IMR-90 (cell line): ENCODE measurements around the gene PLD1. TPM values are rescaled to one million over a fixed set of nuclear protein-coding genes. Genes with fewer than 3 reads are reported as not detected.

Source experiments
- ATAC-seq: fragments of 200-7000 bp; cut with Tn5 transposase; 2 replicates; pipeline ENCODE4 v1.9.1; 2020; ENCODE audit warnings: low read depth, mild to moderate bottlenecking, moderate library complexity
- BruUV-seq: library from RNA; stranded (reverse); fragments of 400-500 nt; replicated peaks from 2 replicates; lab custom pipeline; 2021; lab: Mats Ljungman, UMichigan
- CTCF ChIA-PET: fragments of 300-600 bp; formaldehyde crosslinking; extraction: SDS; loops from one replicate; lab custom pipeline; 2021; ENCODE audit warnings: antibody characterized with exemption; lab: Yijun Ruan, JAX
- POLR2A ChIA-PET: fragments of 300-600 bp; sonication (Branson Sonifier 250); formaldehyde crosslinking; loops from one replicate; lab custom pipeline; 2022; ENCODE audit warnings: antibody characterized with exemption; ENCODE audit not compliant: unreplicated experiment; lab: Charles Lee
- DNase-seq: peaks from one replicate; pipeline ENCODE4 v3.0.0; 2013
- H2AFZ ChIP-seq: replicated peaks from 2 replicates; pipeline ENCODE3; 2013; ENCODE audit warnings: low read length, mild to moderate bottlenecking; ENCODE audit not compliant: poor library complexity
- H2AK5ac ChIP-seq: 2 replicates; pipeline ENCODE4 v1.6.1; 2013; ENCODE audit warnings: low read depth, low read length, inconsistent platforms
- H2AK9ac ChIP-seq: replicated peaks from 2 replicates; pipeline ENCODE3; 2013; ENCODE audit warnings: mild to moderate bottlenecking, low read depth, low read length, moderate library complexity; ENCODE audit not compliant: poor library complexity
- H2BK120ac ChIP-seq: 2 replicates; pipeline ENCODE4 v1.6.1; 2013; ENCODE audit warnings: low read depth, low read length, inconsistent platforms
- H2BK15ac ChIP-seq: 3 replicates; pipeline ENCODE4 v1.6.1; 2013; ENCODE audit warnings: low read depth, low read length, inconsistent platforms
- H2BK20ac ChIP-seq: 2 replicates; pipeline ENCODE4 v1.6.1; 2013; ENCODE audit warnings: low read depth, mild to moderate bottlenecking, inconsistent platforms, low read length, moderate library complexity
- H2BK5ac ChIP-seq: 2 replicates; pipeline ENCODE4 v1.6.1; 2013; ENCODE audit warnings: mild to moderate bottlenecking, low read depth, low read length, inconsistent platforms; ENCODE audit not compliant: poor library complexity, severe bottlenecking
- H3K14ac ChIP-seq: replicated peaks from 2 replicates; pipeline ENCODE4 v1.6.1; 2013; ENCODE audit warnings: low read depth, low read length, inconsistent platforms
- H3K18ac ChIP-seq: 2 replicates; pipeline ENCODE4 v1.6.1; 2013; ENCODE audit warnings: low read depth, low read length, control low read depth
- H3K23ac ChIP-seq: 2 replicates; pipeline ENCODE4 v1.6.1; 2013; ENCODE audit warnings: low read depth, low read length, inconsistent platforms
- H3K27ac ChIP-seq: 2 replicates; pipeline ENCODE4 v1.5.1; 2013; ENCODE audit warnings: mild to moderate bottlenecking, control low read depth, low read length; ENCODE audit not compliant: insufficient read depth
- H3K27me3 ChIP-seq: 2 replicates; pipeline ENCODE4 v1.6.1; 2013; ENCODE audit warnings: low read length; ENCODE audit not compliant: control insufficient read depth, insufficient read depth
- H3K36me3 ChIP-seq: 2 replicates; pipeline ENCODE4 v1.6.1; 2013; ENCODE audit warnings: low read length, mixed read lengths; ENCODE audit not compliant: control insufficient read depth, insufficient read depth
- H3K4ac ChIP-seq: 2 replicates; pipeline ENCODE4 v1.6.1; 2013; ENCODE audit warnings: low read depth, low read length, inconsistent platforms
- H3K4me1 ChIP-seq: 2 replicates; pipeline ENCODE4 v1.6.1; 2013; ENCODE audit warnings: low read length, mixed read lengths; ENCODE audit not compliant: control insufficient read depth, insufficient read depth
- H3K4me2 ChIP-seq: 2 replicates; pipeline ENCODE4 v1.6.1; 2013; ENCODE audit warnings: low read depth, mild to moderate bottlenecking, control low read depth, low read length, moderate library complexity
- H3K4me3 ChIP-seq: 2 replicates; pipeline ENCODE4 v1.5.1; 2013; ENCODE audit warnings: low read depth, mild to moderate bottlenecking, control low read depth, low read length, moderate library complexity; ENCODE audit not compliant: insufficient read depth
- H3K56ac ChIP-seq: 2 replicates; pipeline ENCODE4 v1.6.1; 2013; ENCODE audit warnings: low read length, inconsistent platforms; ENCODE audit not compliant: insufficient read depth; ENCODE audit errors: extremely low read depth
- H3K79me1 ChIP-seq, 2 experiments: 2 replicates each; pipeline ENCODE4 v1.6.1; 2013; ENCODE audit warnings: low read length in 2 of 2, inconsistent platforms in 1 of 2, low read depth in 1 of 2
- H3K9ac ChIP-seq: 2 replicates; pipeline ENCODE4 v1.6.1; 2013; ENCODE audit warnings: low read depth, low read length, control low read depth
- H3K9me1 ChIP-seq: 2 replicates; pipeline ENCODE4 v1.6.1; 2013; ENCODE audit warnings: low read length, inconsistent platforms; ENCODE audit not compliant: insufficient read depth
- H3K9me3 ChIP-seq: 2 replicates; pipeline ENCODE4 v1.6.1; 2013; ENCODE audit warnings: low read length; ENCODE audit not compliant: control insufficient read depth, insufficient read depth
- H4K20me1 ChIP-seq: 2 replicates; pipeline ENCODE4 v1.6.1; 2013; ENCODE audit warnings: low read length, inconsistent platforms; ENCODE audit not compliant: insufficient read depth
- H4K5ac ChIP-seq: 2 replicates; pipeline ENCODE4 v1.6.1; 2013; ENCODE audit warnings: mild to moderate bottlenecking, low read depth, low read length, control low read depth
- H4K8ac ChIP-seq, 2 experiments: 2 replicates each; pipeline ENCODE4 v1.6.1; 2013; ENCODE audit warnings: low read depth in 2 of 2, low read length in 2 of 2, control low read depth in 1 of 2, inconsistent platforms in 1 of 2
- H4K91ac ChIP-seq: 2 replicates; pipeline ENCODE4 v1.6.1; 2013; ENCODE audit warnings: low read depth, low read length, inconsistent platforms; ENCODE audit not compliant: insufficient read depth
- BHLHE40 ChIP-seq: fragments of 150-350 bp; IDR thresholded peaks from 2 replicates; pipeline ENCODE4 v1.6.1; 2016; ENCODE audit warnings: mild to moderate bottlenecking, low read depth, low read length
- CEBPB ChIP-seq: IDR thresholded peaks from 2 replicates; pipeline ENCODE4 v1.6.1; 2012; ENCODE audit warnings: low read depth, low read length, improper control_type of control experiment
- ELK1 ChIP-seq: fragments of 150-350 bp; IDR thresholded peaks from 2 replicates; pipeline ENCODE4 v1.6.1; 2016; ENCODE audit warnings: low read depth, mild to moderate bottlenecking, low read length, moderate library complexity, borderline replicate concordance
- FOS ChIP-seq: fragments of 150-350 bp; IDR thresholded peaks from 2 replicates; pipeline ENCODE4 v1.6.1; 2016; ENCODE audit warnings: low read depth, low read length
- MAFK ChIP-seq: IDR thresholded peaks from 2 replicates; pipeline ENCODE4 v1.6.1; 2012; ENCODE audit warnings: low read depth, low read length, improper control_type of control experiment
- MAZ ChIP-seq: IDR thresholded peaks from 2 replicates; pipeline ENCODE4 v1.6.1; 2012; ENCODE audit warnings: low read depth, mild to moderate bottlenecking, low read length, improper control_type of control experiment, moderate library complexity, borderline replicate concordance
- MXI1 ChIP-seq: IDR thresholded peaks from 2 replicates; pipeline ENCODE4 v1.6.1; 2012; ENCODE audit warnings: low read depth, mild to moderate bottlenecking, low read length, moderate library complexity, borderline replicate concordance
- NFE2L2 ChIP-seq: fragments of 150-350 bp; IDR thresholded peaks from 2 replicates; pipeline ENCODE4 v1.6.1; 2016; ENCODE audit warnings: low read depth, mild to moderate bottlenecking, low read length
- RAD21 ChIP-seq: IDR thresholded peaks from 2 replicates; pipeline ENCODE4 v1.6.1; 2012; ENCODE audit warnings: low read length, improper control_type of control experiment
- RCOR1 ChIP-seq: IDR thresholded peaks from 2 replicates; pipeline ENCODE4 v1.6.1; 2012; ENCODE audit warnings: mild to moderate bottlenecking, low read length, improper control_type of control experiment; ENCODE audit not compliant: insufficient replicate concordance
- RFX5 ChIP-seq: IDR thresholded peaks from 2 replicates; pipeline ENCODE4 v1.8.0; 2012; ENCODE audit warnings: low read depth, mild to moderate bottlenecking, low read length, moderate library complexity
- SMC3 ChIP-seq: fragments of 150-350 bp; IDR thresholded peaks from 2 replicates; pipeline ENCODE4 v1.6.1; 2016; ENCODE audit warnings: low read depth, mild to moderate bottlenecking, antibody characterized with exemption, low read length, moderate library complexity
- USF2 ChIP-seq: fragments of 150-350 bp; IDR thresholded peaks from 2 replicates; pipeline ENCODE4 v1.6.1; 2017; ENCODE audit warnings: mild to moderate bottlenecking, antibody characterized with exemption, low read length, low read depth
- WGBS, 2 experiments: methylation state at CpG; one replicate each; pipeline versions ENCODE4 v1.1.5 to v1.1.7; 2013; ENCODE audit warnings: missing lambda C conversion rate in 2 of 2; ENCODE audit not compliant: insufficient read length in 1 of 2; ENCODE audit errors: extremely low coverage in 2 of 2; 5-methylcytosine and 5-hydroxymethylcytosine counted together
- dilution Hi-C: fragments of 300-500 bp; cut with HindIII; formaldehyde crosslinking; loops from one replicate; pipeline ENCODE4 v1.14.3; 2018; ENCODE audit warnings: low sequenced_read_pairs; ENCODE audit not compliant: unreplicated experiment
- in situ Hi-C: fragments of 300-500 bp; cut with MboI; formaldehyde crosslinking; loops from 3 replicates; pipeline ENCODE4 v1.14.3; 2019; ENCODE audit warnings: low sequenced_read_pairs, inconsistent platforms, mixed read lengths
- intact Hi-C: fragments of 100-400 bp; cut with micrococcal nuclease; formaldehyde crosslinking; loops from 2 replicates; pipeline ENCODE4 v1.10.0; 2022
- polyA plus RNA-seq, 3 experiments: library from polyadenylated mRNA; depleted of rRNA; stranded (reverse); fragments of >200 nt; gene quantifications; 2 replicates each; pipeline ENCODE4 v1.2.3, GENCODE V29; 2012; ENCODE audit warnings: low replicate concordance in 1 of 3
- total RNA-seq: library from RNA; depleted of rRNA; stranded (reverse); fragments of >200 nt; gene quantifications from 2 replicates; pipeline ENCODE4 v1.2.3, GENCODE V29; 2012

The PLD1 gene
- total and polyA plus RNA-seq, 2 of the 4 experiments (the other 2 are of a cell fraction), result 3.3 to 9.7 TPM

- H3K4ac ChIP-seq, result no peak overlapping the region
- H4K5ac ChIP-seq, result no peak overlapping the region
- H3K18ac ChIP-seq, result no peak overlapping the region
- H3K36me3 ChIP-seq, result no peaks in the 10 kb centered on the region
- H3K9me1 ChIP-seq, result no peaks in the 10 kb centered on the region
- H3K23ac ChIP-seq, result no peak overlapping the region
- no peak overlapping the region for H2AFZ ChIP-seq
- no peak overlapping the region for H4K8ac ChIP-seq
- no peak for TF ChIP-seq MAZ
- no peak for TF ChIP-seq NFE2L2
- no peak for TF ChIP-seq RCOR1
- no peak for TF ChIP-seq CEBPB
- TF ChIP-seq RFX5, result no peak
- no peak for TF ChIP-seq MAFK
- no peak for TF ChIP-seq FOS
- no peak for TF ChIP-seq BHLHE40
- TF ChIP-seq ELK1, result no peak
- no peak for TF ChIP-seq USF2
- TF ChIP-seq RAD21, result no peak
- TF ChIP-seq SMC3, result no peak
- TF ChIP-seq MXI1, result no peak
- H3K4me1 ChIP-seq, result no peaks in the 10 kb centered on the region
- no peak overlapping the region for H3K9ac ChIP-seq
- ATAC-seq (0 out of 2 replicates have a peak, but pooled peaks have one; percentile 17), DNase-seq (no peak)
- H3K9me3 ChIP-seq, result peaks cover 2% of the 10 kb centered on the region; the same call in 1 of the 2 replicates
- WGBS, 2 experiments, result no CpG with 5 or more reads among the region's 6 CpGs
- H2AK5ac ChIP-seq, result no peak overlapping the region
- H2BK5ac ChIP-seq, result no peak overlapping the region
- no peak overlapping the region for H2BK15ac ChIP-seq
- no peak overlapping the region for H2AK9ac ChIP-seq
- no peak overlapping the region for H2BK120ac ChIP-seq
- intact Hi-C loops, result no loop called here
- no peak overlapping the region for H2BK20ac ChIP-seq
- dilution Hi-C loops, result no loop called here
- no TSS peak for BruUV-seq
- no peak overlapping the region for H3K4me2 ChIP-seq
- H4K20me1 ChIP-seq, result no peaks in the 10 kb centered on the region
- H3K27ac ChIP-seq, result no peak overlapping the region
- H3K79me1 ChIP-seq, result no peaks in the 10 kb centered on the region
- in situ Hi-C loops, result no loop called here
- H3K56ac ChIP-seq, result no peak overlapping the region
- no peak overlapping the region for H3K4me3 ChIP-seq
- H3K27me3 ChIP-seq, result peaks cover 5% of the 10 kb centered on the region; the same call in 1 of the 2 replicates
- no peak overlapping the region for H3K14ac ChIP-seq
- CTCF ChIA-PET, result no interaction called here
- no peak overlapping the region for H4K91ac ChIP-seq
- POLR2A ChIA-PET, result no interaction called here
Measured at GRCh38 chr3:171574556-171575240, 235.6 kb downstream of the PLD1 start.
